HepG2 (cell line): Measurements from ENCODE around the gene UHMK1. TPM values are rescaled to one million over a fixed set of nuclear protein-coding genes. Genes with fewer than 3 reads are reported as not detected.

Experiments
- CBX1 ChIP-seq: IDR thresholded peaks from one replicate; pipeline ENCODE4 v1.6.1; 2016; ENCODE audit warnings: antibody characterized with exemption, low read depth
- FIP1L1 ChIP-seq: fragments of 200-400 bp; formaldehyde crosslinking; IDR thresholded peaks from 2 replicates; pipeline ENCODE4 v1.6.1; 2018; ENCODE audit warnings: low read depth, mild to moderate bottlenecking, low read length, moderate library complexity, borderline replicate concordance; ENCODE audit not compliant: insufficient read depth
- GTF3A ChIP-seq: sonication (generic); formaldehyde crosslinking; conservative IDR thresholded peaks from 2 replicates; pipeline ENCODE4 v1.4.0; 2020; ENCODE audit warnings: mild to moderate bottlenecking, missing genetic modification reagents
- MTF2 ChIP-seq: sonication (generic); formaldehyde crosslinking; IDR thresholded peaks from 2 replicates; pipeline ENCODE4 v1.5.0; 2020; ENCODE audit warnings: missing genetic modification reagents, borderline replicate concordance
- NFIC ChIP-seq: IDR thresholded peaks from 2 replicates; pipeline ENCODE4 v1.6.1; 2012; ENCODE audit warnings: mild to moderate bottlenecking, low read length, inconsistent platforms
- ZFP36 ChIP-seq: fragments of 150-350 bp; IDR thresholded peaks from 2 replicates; pipeline ENCODE4 v1.6.1; 2018; ENCODE audit warnings: borderline replicate concordance, low read length, low read depth; ENCODE audit not compliant: partially characterized antibody
- ZMYM3 ChIP-seq: sonication (generic); formaldehyde crosslinking; IDR thresholded peaks from 2 replicates; pipeline ENCODE4 v1.5.1; 2020; ENCODE audit warnings: mild to moderate bottlenecking, missing genetic modification reagents
- ZNF34 ChIP-seq: sonication (generic); formaldehyde crosslinking; IDR thresholded peaks from 2 replicates; pipeline ENCODE4 v1.4.0; 2020; ENCODE audit warnings: mild to moderate bottlenecking, missing genetic modification reagents, borderline replicate concordance
- ZNF639 ChIP-seq: conservative IDR thresholded peaks from 2 replicates; pipeline ENCODE4 v1.6.1; 2018; ENCODE audit warnings: missing genetic modification reagents
- ZNF782 ChIP-seq: sonication (generic); formaldehyde crosslinking; IDR thresholded peaks from 2 replicates; pipeline ENCODE4 v1.4.0; 2020; ENCODE audit warnings: missing genetic modification reagents, mild to moderate bottlenecking, borderline replicate concordance
- ZNF879 ChIP-seq: sonication (generic); formaldehyde crosslinking; IDR thresholded peaks from 2 replicates; pipeline ENCODE4 v1.8.1; 2023; ENCODE audit warnings: missing genetic modification reagents
- polyA plus RNA-seq, 8 experiments: library from polyadenylated mRNA; depleted of rRNA in 3 of 8; stranded (reverse) in 7 of 8; unstranded in 1 of 8; fragments of >200 nt; fragmentation: Illumina TruSeq in 4 of 8; extraction: Trizol in 4 of 8; gene quantifications; 2 replicates each; pipeline versions ENCODE4 v1.2.1 to v1.2.3, GENCODE V29; 2011 to 2016; ENCODE audit warnings: low read depth in 4 of 8, missing spikeins in 1 of 8, mixed read lengths in 1 of 8; ENCODE audit not compliant: insufficient read depth in 1 of 8
- total RNA-seq, 5 experiments: library from RNA; depleted of rRNA; stranded (reverse); fragments of >200 nt; fragmentation: Illumina TruSeq; extraction: Trizol; gene quantifications; 2 replicates each; pipeline ENCODE4 v1.2.3, GENCODE V29; 2016; ENCODE audit warnings: low read depth in 1 of 5
- TF ChIP-seq, protein P1 (sequence below): sonication (generic); formaldehyde crosslinking; IDR thresholded peaks from 2 replicates; pipeline ENCODE4 v1.9.0; 2021; ENCODE audit warnings: missing genetic modification reagents, borderline replicate concordance
- TF ChIP-seq, protein P2 (sequence below): sonication (generic); formaldehyde crosslinking; IDR thresholded peaks from 2 replicates; pipeline ENCODE4 v1.8.0; 2022; ENCODE audit warnings: missing genetic modification reagents, mild to moderate bottlenecking, inconsistent platforms, borderline replicate concordance
- TF ChIP-seq, protein P3 (sequence below): sonication (generic); formaldehyde crosslinking; IDR thresholded peaks from 2 replicates; pipeline ENCODE4 v1.5.0; 2020; ENCODE audit warnings: mild to moderate bottlenecking, missing genetic modification reagents, borderline replicate concordance
- TF ChIP-seq, protein P4 (sequence below): sonication (generic); formaldehyde crosslinking; IDR thresholded peaks from 2 replicates; pipeline ENCODE4 v1.4.0; 2020; ENCODE audit warnings: missing genetic modification reagents, borderline replicate concordance

Gene UHMK1
- total and polyA plus RNA-seq, 2 of the 13 experiments (the other 11 are each of a cell fraction or from before 2014, with no cell fraction given) = 12.9 to 20.0 TPM

- TF ChIP-seq, protein P1, sequence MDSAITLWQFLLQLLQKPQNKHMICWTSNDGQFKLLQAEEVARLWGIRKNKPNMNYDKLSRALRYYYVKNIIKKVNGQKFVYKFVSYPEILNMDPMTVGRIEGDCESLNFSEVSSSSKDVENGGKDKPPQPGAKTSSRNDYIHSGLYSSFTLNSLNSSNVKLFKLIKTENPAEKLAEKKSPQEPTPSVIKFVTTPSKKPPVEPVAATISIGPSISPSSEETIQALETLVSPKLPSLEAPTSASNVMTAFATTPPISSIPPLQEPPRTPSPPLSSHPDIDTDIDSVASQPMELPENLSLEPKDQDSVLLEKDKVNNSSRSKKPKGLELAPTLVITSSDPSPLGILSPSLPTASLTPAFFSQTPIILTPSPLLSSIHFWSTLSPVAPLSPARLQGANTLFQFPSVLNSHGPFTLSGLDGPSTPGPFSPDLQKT = no peak
- TF ChIP-seq ZMYM3 (CRISPR knock-in tag) (no peak), ZNF879 (CRISPR knock-in tag) (no peak), FIP1L1 (no peak), GTF3A (CRISPR knock-in tag) (no peak), ZNF34 (CRISPR knock-in tag) (0 out of 2 replicates have a peak, but pooled peaks have one; percentile 27), ZNF782 (CRISPR knock-in tag) (no peak), ZNF639 (no peak), CBX1 (no peak), ZFP36 (no peak), NFIC (no peak), MTF2 (CRISPR knock-in tag) (no peak)
- TF ChIP-seq, protein P2, sequence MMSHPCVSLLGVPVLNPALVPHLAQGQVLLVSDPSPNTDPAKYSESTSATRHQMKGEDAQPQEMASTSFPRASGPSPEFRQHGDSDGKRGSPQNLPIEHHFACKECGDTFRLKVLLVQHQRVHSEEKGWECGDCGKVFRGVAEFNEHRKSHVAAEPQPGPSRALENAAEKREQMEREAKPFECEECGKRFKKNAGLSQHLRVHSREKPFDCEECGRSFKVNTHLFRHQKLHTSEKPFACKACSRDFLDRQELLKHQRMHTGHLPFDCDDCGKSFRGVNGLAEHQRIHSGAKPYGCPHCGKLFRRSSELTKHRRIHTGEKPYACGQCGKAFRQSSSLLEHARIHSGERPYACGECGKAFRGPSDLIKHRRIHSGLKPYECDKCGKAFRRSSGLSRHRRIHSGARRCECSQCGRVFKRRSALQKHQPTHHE (CRISPR knock-in tag) = no peak
- TF ChIP-seq, protein P3, sequence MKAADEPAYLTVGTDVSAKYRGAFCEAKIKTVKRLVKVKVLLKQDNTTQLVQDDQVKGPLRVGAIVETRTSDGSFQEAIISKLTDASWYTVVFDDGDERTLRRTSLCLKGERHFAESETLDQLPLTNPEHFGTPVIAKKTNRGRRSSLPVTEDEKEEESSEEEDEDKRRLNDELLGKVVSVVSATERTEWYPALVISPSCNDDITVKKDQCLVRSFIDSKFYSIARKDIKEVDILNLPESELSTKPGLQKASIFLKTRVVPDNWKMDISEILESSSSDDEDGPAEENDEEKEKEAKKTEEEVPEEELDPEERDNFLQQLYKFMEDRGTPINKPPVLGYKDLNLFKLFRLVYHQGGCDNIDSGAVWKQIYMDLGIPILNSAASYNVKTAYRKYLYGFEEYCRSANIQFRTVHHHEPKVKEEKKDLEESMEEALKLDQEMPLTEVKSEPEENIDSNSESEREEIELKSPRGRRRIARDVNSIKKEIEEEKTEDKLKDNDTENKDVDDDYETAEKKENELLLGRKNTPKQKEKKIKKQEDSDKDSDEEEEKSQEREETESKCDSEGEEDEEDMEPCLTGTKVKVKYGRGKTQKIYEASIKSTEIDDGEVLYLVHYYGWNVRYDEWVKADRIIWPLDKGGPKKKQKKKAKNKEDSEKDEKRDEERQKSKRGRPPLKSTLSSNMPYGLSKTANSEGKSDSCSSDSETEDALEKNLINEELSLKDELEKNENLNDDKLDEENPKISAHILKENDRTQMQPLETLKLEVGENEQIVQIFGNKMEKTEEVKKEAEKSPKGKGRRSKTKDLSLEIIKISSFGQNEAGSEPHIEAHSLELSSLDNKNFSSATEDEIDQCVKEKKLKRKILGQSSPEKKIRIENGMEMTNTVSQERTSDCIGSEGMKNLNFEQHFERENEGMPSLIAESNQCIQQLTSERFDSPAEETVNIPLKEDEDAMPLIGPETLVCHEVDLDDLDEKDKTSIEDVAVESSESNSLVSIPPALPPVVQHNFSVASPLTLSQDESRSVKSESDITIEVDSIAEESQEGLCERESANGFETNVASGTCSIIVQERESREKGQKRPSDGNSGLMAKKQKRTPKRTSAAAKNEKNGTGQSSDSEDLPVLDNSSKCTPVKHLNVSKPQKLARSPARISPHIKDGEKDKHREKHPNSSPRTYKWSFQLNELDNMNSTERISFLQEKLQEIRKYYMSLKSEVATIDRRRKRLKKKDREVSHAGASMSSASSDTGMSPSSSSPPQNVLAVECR = peak; percentile 82
- TF ChIP-seq, protein P4, sequence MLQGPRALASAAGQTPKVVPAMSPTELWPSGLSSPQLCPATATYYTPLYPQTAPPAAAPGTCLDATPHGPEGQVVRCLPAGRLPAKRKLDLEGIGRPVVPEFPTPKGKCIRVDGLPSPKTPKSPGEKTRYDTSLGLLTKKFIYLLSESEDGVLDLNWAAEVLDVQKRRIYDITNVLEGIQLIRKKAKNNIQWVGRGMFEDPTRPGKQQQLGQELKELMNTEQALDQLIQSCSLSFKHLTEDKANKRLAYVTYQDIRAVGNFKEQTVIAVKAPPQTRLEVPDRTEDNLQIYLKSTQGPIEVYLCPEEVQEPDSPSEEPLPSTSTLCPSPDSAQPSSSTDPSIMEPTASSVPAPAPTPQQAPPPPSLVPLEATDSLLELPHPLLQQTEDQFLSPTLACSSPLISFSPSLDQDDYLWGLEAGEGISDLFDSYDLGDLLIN = no peak
Measured at GRCh38 chr1:162561616-162562469, 64.2 kb downstream of the UHMK1 start, which contains the start of gene UAP1 (continued).
